ENCODE data around the gene HNF1A. TPM values are rescaled to one million over a fixed set of nuclear protein-coding genes. Genes with fewer than 3 reads are reported as not detected.

HNF1A gene
- total RNA-seq, 2 donors from 2014 or later, result 18.0 to 24.7 TPM

- H3K27ac ChIP-seq, result no peak overlapping the region
- intact Hi-C loops (cut with DNase I), result no loop called here
- no peak overlapping the region for H3K4me3 ChIP-seq
- TF ChIP-seq CTCF (IDR thresholded peaks at IDR 0.05), result no peak
- DNase-seq, result no peak
- H3K9ac ChIP-seq (ENCODE audit: low read depth in 2 of 2, low read length in 2 of 2), result no peak overlapping the region
- H3K4me1 ChIP-seq, result no peaks in the 10 kb centered on the region
- no peaks in the 10 kb centered on the region for H3K27me3 ChIP-seq
- no peaks in the 10 kb centered on the region for H3K36me3 ChIP-seq
- no peaks in the 10 kb centered on the region for H3K9me3 ChIP-seq
Observed at GRCh38 chr12:120996133-120996746, 17.9 kb downstream of the HNF1A start.

GRCh38 chr12:120997448-120997847 is 19.1 kb downstream of the HNF1A start:
- Histone ChIP-seq H3K4me1 (no peaks in the 10 kb centered on the region), H3K27me3 (no peaks in the 10 kb centered on the region), H3K9me3 (no peaks in the 10 kb centered on the region), H3K4me3 (no peak overlapping the region), H3K9ac (ENCODE audit: low read depth in 2 of 2, low read length in 2 of 2) (no peak overlapping the region), H3K27ac (no peak overlapping the region), H3K36me3 (no peaks in the 10 kb centered on the region)
- no peak for DNase-seq
- intact Hi-C loops (cut with DNase I), result no loop called here
- no peak for TF ChIP-seq CTCF (IDR thresholded peaks at IDR 0.05)

GRCh38 chr12:120998435-120998834 is 20.1 kb downstream of the HNF1A start:
- no peak for DNase-seq
- H3K9ac ChIP-seq (ENCODE audit: low read depth in 2 of 2, low read length in 2 of 2), result no peak overlapping the region
- H3K36me3 ChIP-seq, result no peaks in the 10 kb centered on the region
- no peak overlapping the region for H3K4me3 ChIP-seq
- H3K9me3 ChIP-seq, result no peaks in the 10 kb centered on the region
- no peaks in the 10 kb centered on the region for H3K27me3 ChIP-seq
- TF ChIP-seq CTCF (IDR thresholded peaks at IDR 0.05), result no peak
- no peak overlapping the region for H3K27ac ChIP-seq
- intact Hi-C loops (cut with DNase I), result no loop called here
- H3K4me1 ChIP-seq, result no peaks in the 10 kb centered on the region

- DNase-seq, result no peak
- intact Hi-C loops (cut with DNase I), result loop anchor here (10.0 kb wide), 1 partner anchor 355 kb away; the partner anchor contains the start of gene CABP1
Observed at GRCh38 chr12:120999191-121000120, 21.1 kb downstream of the HNF1A start.

More at GRCh38 chr12:120999191-121000120, 21.1 kb downstream of the HNF1A start:
- Histone ChIP-seq H3K4me3 (no peak overlapping the region), H3K9ac (ENCODE audit: low read depth in 2 of 2, low read length in 2 of 2) (no peak overlapping the region), H3K27me3 (no peaks in the 10 kb centered on the region), H3K36me3 (no peaks in the 10 kb centered on the region), H3K27ac (no peak overlapping the region), H3K9me3 (no peaks in the 10 kb centered on the region), H3K4me1 (no peaks in the 10 kb centered on the region)
- TF ChIP-seq CTCF (IDR thresholded peaks at IDR 0.05), result no peak
